K562 (cell line): ENCODE data around the gene SCMH1. TPM values are rescaled to one million over a fixed set of nuclear protein-coding genes. Genes with fewer than 3 reads are reported as not detected.

Source experiments
- BHLHE40 ChIP-seq: IDR thresholded peaks from 2 replicates; pipeline ENCODE4 v1.6.1; 2011; ENCODE audit warnings: low read length, improper control_type of control experiment
- CAMTA2 ChIP-seq: fragments of 250-450 bp; sonication (Bioruptor Pico); conservative IDR thresholded peaks from 2 replicates; pipeline ENCODE4 v1.5.1; 2022
- CBX2 ChIP-seq: fragments of 200-600 bp; sonication (generic); IDR thresholded peaks from one replicate; pipeline ENCODE4 v1.6.1; 2012; ENCODE audit warnings: mild to moderate bottlenecking, low read length, inconsistent platforms; ENCODE audit not compliant: insufficient read depth, poor library complexity, severe bottlenecking
- CC2D1A ChIP-seq: fragments of 450-650 bp; IDR thresholded peaks from 2 replicates; pipeline ENCODE4 v1.6.1; 2017; ENCODE audit warnings: mild to moderate bottlenecking
- DIDO1 ChIP-seq: fragments of 450-650 bp; IDR thresholded peaks from 2 replicates; pipeline ENCODE4 v1.6.1; 2016; ENCODE audit warnings: low read depth, missing biosample characterization, missing genetic modification characterization
- DNMT1 ChIP-seq: fragments of 450-650 bp; IDR thresholded peaks from 2 replicates; pipeline ENCODE4 v1.6.1; 2016; ENCODE audit warnings: antibody characterized with exemption, mild to moderate bottlenecking
- ETS2 ChIP-seq: IDR thresholded peaks from 2 replicates; pipeline ENCODE4 v1.6.1; 2016; ENCODE audit warnings: borderline replicate concordance, missing genetic modification characterization, mild to moderate bottlenecking, moderate library complexity, missing compliant biosample characterization; ENCODE audit not compliant: poor library complexity, severe bottlenecking
- HLTF ChIP-seq: fragments of 450-650 bp; IDR thresholded peaks from 2 replicates; pipeline ENCODE4 v1.6.1; 2016
- KAT2B ChIP-seq: IDR thresholded peaks from one replicate; pipeline ENCODE4 v1.6.1; 2012; ENCODE audit warnings: low read depth, mild to moderate bottlenecking, control low read depth, inconsistent platforms, low read length, moderate library complexity
- MCM2 ChIP-seq: fragments of 450-650 bp; IDR thresholded peaks from 2 replicates; pipeline ENCODE4 v1.6.1; 2017; ENCODE audit warnings: low read depth, mild to moderate bottlenecking
- MCM7 ChIP-seq, 2 experiments: fragments of 450-650 bp; IDR thresholded peaks; 2 replicates each; pipeline ENCODE4 v1.6.1; 2016 to 2018
- NEUROD1 ChIP-seq: fragments of 150-350 bp; IDR thresholded peaks from 2 replicates; pipeline ENCODE4 v1.6.1; 2014; ENCODE audit warnings: borderline replicate concordance, low read length, low read depth; ENCODE audit not compliant: partially characterized antibody
- POLR2G ChIP-seq: fragments of 200-400 bp; formaldehyde crosslinking; IDR thresholded peaks from 2 replicates; pipeline ENCODE4 v1.6.1; 2017; ENCODE audit warnings: low read depth, mild to moderate bottlenecking, antibody characterized with exemption, low read length, moderate library complexity
- PPARD ChIP-seq: fragments of 250-450 bp; sonication (Bioruptor Pico); IDR thresholded peaks from 2 replicates; pipeline ENCODE4 v1.8.0; 2022; ENCODE audit warnings: inconsistent platforms, mild to moderate bottlenecking, moderate library complexity
- PTTG1 ChIP-seq: fragments of 450-650 bp; IDR thresholded peaks from 2 replicates; pipeline ENCODE4 v1.6.1; 2016; ENCODE audit warnings: low read depth, mild to moderate bottlenecking, missing genetic modification characterization, missing compliant biosample characterization
- RB1 ChIP-seq: fragments of 450-650 bp; IDR thresholded peaks from 2 replicates; pipeline ENCODE4 v1.6.1; 2017; ENCODE audit warnings: low read depth, mild to moderate bottlenecking
- SMAD1 ChIP-seq: fragments of 150-350 bp; IDR thresholded peaks from 2 replicates; pipeline ENCODE4 v1.6.1; 2014; ENCODE audit warnings: low read length, low read depth; ENCODE audit not compliant: partially characterized antibody
- TBP ChIP-seq: optimal IDR thresholded peaks from 2 replicates; pipeline ENCODE3; 2011; ENCODE audit warnings: low read depth, low read length, improper control_type of control experiment
- TCF7 ChIP-seq: sonication (generic); IDR thresholded peaks from 2 replicates; pipeline ENCODE4 v1.6.1; 2016; ENCODE audit warnings: antibody characterized with exemption, borderline replicate concordance
- TCF7L2 ChIP-seq: fragments of 150-350 bp; IDR thresholded peaks from 2 replicates; pipeline ENCODE4 v1.6.1; 2016; ENCODE audit warnings: low read depth, mild to moderate bottlenecking, low read length, moderate library complexity
- TOE1 ChIP-seq, 2 experiments: fragments of 450-650 bp in 1 of 2; sonication (generic) in 1 of 2; formaldehyde crosslinking in 1 of 2; IDR thresholded peaks; 2 replicates each; pipeline versions ENCODE4 v1.7.1 to v1.8.0; 2016 to 2022; ENCODE audit warnings: borderline replicate concordance in 2 of 2, mild to moderate bottlenecking in 2 of 2, antibody characterized with exemption in 1 of 2, inconsistent platforms in 1 of 2, low read depth in 1 of 2, missing genetic modification reagents in 1 of 2, moderate library complexity in 1 of 2
- XRCC5 ChIP-seq: fragments of 200-400 bp; formaldehyde crosslinking; IDR thresholded peaks from 2 replicates; pipeline ENCODE4 v1.6.1; 2017; ENCODE audit warnings: low read depth, mild to moderate bottlenecking, low read length
- ZC3H11A ChIP-seq: IDR thresholded peaks from 2 replicates; pipeline ENCODE4 v1.6.1; 2012; ENCODE audit warnings: low read depth, low read length, improper control_type of control experiment
- ZEB2 ChIP-seq: fragments of 450-650 bp; IDR thresholded peaks from 2 replicates; pipeline ENCODE4 v1.6.1; 2016
- ZFP1 ChIP-seq: fragments of 450-650 bp; formaldehyde crosslinking; IDR thresholded peaks from 2 replicates; pipeline ENCODE4 v1.4.0; 2020; ENCODE audit warnings: mild to moderate bottlenecking, mixed read lengths
- ZNF143 ChIP-seq: sonication (generic); formaldehyde crosslinking; IDR thresholded peaks from 2 replicates; pipeline ENCODE4 v1.9.0; 2022; ENCODE audit warnings: mild to moderate bottlenecking, missing genetic modification reagents
- ZNF280A ChIP-seq: fragments of 450-650 bp; IDR thresholded peaks from 2 replicates; pipeline ENCODE4 v1.6.1; 2018; ENCODE audit warnings: mild to moderate bottlenecking, low read depth; ENCODE audit not compliant: partially characterized antibody
- ZNF282 ChIP-seq: sonication (generic); formaldehyde crosslinking; IDR thresholded peaks from 2 replicates; pipeline ENCODE4 v1.8.1; 2023; ENCODE audit warnings: missing genetic modification reagents
- ZNF354B ChIP-seq: fragments of 250-450 bp; sonication (Bioruptor Pico); IDR thresholded peaks from 2 replicates; pipeline ENCODE4 v1.4.0; 2020
- ZNF408 ChIP-seq: fragments of 250-450 bp; sonication (Bioruptor Pico); IDR thresholded peaks from 2 replicates; pipeline ENCODE4 v1.4.0; 2020; ENCODE audit warnings: low read depth, mild to moderate bottlenecking, moderate library complexity
- polyA plus RNA-seq, 8 experiments: library from polyadenylated mRNA; depleted of rRNA in 4 of 8; stranded (reverse) in 5 of 8; unstranded in 3 of 8; fragments of >200 nt; fragmentation: Nextera tagmentation in 2 of 8; fragmentation: Illumina TruSeq in 1 of 8; extraction: Ambion mirVana in 2 of 8; extraction: Trizol in 1 of 8; gene quantifications; 2 replicates each; pipeline versions ENCODE4 v1.2.1 to v1.2.3, GENCODE V29; 2011 to 2014; ENCODE audit warnings: inconsistent platforms in 1 of 8, missing spikeins in 1 of 8
- total RNA-seq, 7 experiments: library from RNA; depleted of rRNA in 6 of 7; stranded (reverse); fragments of >200 nt in 6 of 7; fragmentation: Illumina TruSeq in 2 of 7; extraction: Trizol in 2 of 7; gene quantifications; 2 replicates each; pipeline versions ENCODE4 v1.2.1 to v1.2.3, GENCODE V29; 2011 to 2021; ENCODE audit warnings: low replicate concordance in 1 of 7
- TF ChIP-seq, protein P1 (sequence below): fragments of 450-650 bp; formaldehyde crosslinking; IDR thresholded peaks from 2 replicates; pipeline ENCODE4 v1.4.0; 2022; ENCODE audit warnings: mild to moderate bottlenecking, moderate library complexity

SCMH1 gene
- total and polyA plus RNA-seq, 9 of the 15 experiments (the other 6 are each of a cell fraction or from before 2014, with no cell fraction given): 8.5 to 37.0 (median 26.8) TPM

DNA sequence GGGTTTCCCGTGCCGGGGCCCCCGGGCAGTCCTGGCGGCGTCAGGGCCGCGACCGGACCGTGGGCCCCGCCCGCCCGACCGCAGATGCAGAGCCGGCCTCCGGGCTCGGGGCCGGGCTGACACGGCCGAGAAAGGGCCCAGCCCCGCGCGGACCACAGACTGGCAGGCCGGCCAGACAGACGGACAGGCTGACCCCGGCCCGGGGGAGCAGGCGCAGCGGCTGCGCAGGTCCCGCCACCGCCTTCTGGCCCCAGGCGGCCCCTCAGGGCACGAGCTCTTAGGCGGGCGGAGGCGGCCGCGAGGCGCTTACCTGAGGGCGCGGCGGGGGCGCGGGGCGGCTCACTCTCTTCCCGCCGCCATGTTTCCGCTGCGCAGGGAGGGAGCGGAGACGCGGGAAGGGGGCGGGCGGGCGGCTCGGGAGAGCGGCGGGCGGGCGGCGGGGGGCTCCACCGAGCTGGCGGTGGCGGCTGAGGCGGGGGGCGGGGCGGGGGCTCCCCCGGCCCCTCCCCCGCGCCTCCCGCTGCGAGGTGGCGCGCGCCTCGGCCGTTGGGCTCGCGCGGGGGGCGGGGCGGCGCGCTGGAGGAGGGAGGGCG, at the start of gene SCMH1 (continued):
- TF ChIP-seq XRCC5 (no peak), RB1 (peak; percentile 59), HLTF (no peak), CBX2 (no peak), POLR2G (peak; percentile 91), ZNF354B (no peak), PPARD (CRISPR knock-in tag) (no peak), SMAD1 (no peak), TCF7 (no peak), MCM7 (IDR thresholded peaks at IDR 0.05) (no peak), MCM2 (no peak), ZNF143 (CRISPR knock-in tag) (no peak), BHLHE40 (no peak), ZNF280A (no peak), ZNF282 (CRISPR knock-in tag) (no peak; the same call in 1 of the 2 replicates), KAT2B (no peak), ZC3H11A (no peak), CC2D1A (no peak), PTTG1 (tag) (no peak), DNMT1 (no peak), DIDO1 (tag) (no peak), ETS2 (tag) (no peak), NEUROD1 (peak; percentile 17), TCF7L2 (no peak), CAMTA2 (CRISPR knock-in tag) (no peak), ZEB2 (no peak), ZFP1 (no peak), ZNF408 (CRISPR knock-in tag) (no peak), TOE1 (IDR thresholded peaks at IDR 0.05; ENCODE audit: borderline replicate concordance) (no peak), TOE1 (CRISPR knock-in tag; IDR thresholded peaks at IDR 0.05; ENCODE audit: borderline replicate concordance, low read depth) (no peak), TBP (peak; percentile 59)
- TF ChIP-seq, protein P1, sequence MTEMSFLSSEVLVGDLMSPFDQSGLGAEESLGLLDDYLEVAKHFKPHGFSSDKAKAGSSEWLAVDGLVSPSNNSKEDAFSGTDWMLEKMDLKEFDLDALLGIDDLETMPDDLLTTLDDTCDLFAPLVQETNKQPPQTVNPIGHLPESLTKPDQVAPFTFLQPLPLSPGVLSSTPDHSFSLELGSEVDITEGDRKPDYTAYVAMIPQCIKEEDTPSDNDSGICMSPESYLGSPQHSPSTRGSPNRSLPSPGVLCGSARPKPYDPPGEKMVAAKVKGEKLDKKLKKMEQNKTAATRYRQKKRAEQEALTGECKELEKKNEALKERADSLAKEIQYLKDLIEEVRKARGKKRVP (CRISPR knock-in tag): no peak
